HG03095 (cell line): ENCODE results near the gene ATP9A.
"Not testable (repeated sequence)": the region's sequence is repeated elsewhere in the genome, so short reads cannot be mapped to it uniquely, and the experiment has no call there.

ENCODE experiments used
- ATAC-seq: cut with Tn5 transposase; IDR thresholded peaks from one replicate; pipeline ENCODE4 v1.9.1; 2021; ENCODE audit warnings: moderate library complexity; ENCODE audit not compliant: unreplicated experiment

The ATP9A gene

DNA sequence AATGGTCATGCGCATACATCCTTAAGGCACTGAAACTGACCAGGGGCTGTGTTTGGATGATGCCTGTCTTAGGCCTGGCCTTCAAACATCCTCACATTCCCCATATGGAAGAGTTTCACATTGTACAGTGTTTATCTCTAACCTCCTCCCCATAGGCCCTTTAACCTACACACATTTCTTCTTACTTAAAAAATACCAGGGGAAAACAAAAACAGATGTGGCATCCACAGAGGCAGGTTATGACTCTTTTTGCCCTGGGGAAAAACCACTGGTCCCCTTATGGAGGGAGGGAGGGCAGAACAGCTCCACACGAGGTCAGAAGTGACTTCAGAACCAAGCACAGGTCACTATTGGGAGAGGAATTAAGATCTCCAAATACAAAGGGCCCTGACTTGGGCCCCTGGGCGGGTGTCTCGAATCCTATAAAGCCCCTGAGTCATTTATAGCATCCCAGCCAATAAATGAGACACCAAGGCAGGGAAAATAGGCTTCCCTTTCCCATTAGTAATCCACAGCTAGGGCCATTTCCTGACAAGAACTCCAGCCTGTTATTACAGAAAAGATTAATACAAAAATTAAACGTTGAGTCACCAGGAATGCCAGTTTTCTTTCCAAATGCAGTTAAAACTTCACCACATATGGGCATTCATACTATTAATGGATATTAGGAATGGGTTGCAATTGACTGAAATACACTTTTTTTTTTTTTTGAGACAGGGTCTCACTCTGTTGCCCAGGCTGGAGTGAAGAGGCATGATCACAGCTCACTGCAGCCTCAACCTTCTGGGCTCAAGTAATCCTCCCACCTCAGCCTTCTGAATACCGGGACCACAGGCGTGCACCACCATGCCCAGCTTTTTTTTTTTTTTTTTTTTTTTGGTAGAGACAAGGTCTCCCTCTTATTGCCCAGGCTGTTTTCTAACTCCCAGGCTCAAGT is 107.2 kb downstream of the ATP9A start:
- ATAC-seq: no peak

DNA sequence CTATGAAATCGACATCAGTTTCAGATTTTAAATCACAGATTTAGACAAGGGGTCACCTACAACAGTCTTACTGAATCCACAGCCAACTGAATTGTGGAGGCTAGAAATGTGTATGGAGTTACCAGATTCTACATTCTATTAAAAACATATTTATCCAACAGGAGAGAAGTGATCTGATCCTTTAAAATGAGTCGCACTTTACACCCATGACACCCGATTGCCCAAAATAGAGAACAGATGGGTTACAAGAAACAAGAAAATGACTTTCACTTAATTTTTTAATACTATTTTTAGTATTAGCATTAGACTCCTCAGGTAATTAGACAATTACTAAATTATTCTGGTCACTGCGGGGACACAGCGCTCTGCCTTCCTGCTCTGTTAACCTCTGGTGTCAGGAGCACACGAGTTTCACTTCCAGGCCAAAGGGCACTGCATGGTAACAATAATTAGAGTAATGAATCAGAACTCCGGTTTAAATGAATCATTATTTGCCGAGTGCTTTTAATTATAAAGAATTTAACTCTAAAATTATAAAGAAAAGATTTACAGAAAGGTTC is 108.6 kb downstream of the ATP9A start:
- no peak for ATAC-seq

DNA sequence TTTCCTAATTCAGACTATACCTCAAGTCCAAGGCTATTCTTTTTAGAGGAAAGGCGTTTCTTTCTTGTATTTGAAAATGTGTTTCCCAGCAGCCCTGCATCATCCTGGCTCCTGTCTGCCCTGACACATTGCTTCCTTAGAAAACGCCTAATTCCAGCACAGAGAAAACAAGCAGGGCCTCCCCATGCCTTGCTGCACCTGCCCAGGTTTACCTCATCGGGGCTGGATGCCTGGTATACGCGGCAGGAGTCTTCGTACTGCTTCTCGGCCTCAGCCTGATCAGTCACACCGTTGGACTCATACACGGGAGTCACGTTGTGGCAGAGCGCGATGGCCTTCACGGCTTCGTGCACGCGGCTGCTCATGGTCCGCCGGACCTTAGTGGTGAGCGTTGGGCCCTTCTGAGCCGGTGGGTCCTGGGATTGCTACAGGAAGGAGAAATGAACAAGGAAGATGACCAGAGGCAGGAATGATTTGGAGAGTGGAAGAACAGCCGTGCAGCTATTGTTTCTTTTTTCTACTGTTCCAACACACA is 111.4 kb downstream of the ATP9A start:
- no peak for ATAC-seq

DNA sequence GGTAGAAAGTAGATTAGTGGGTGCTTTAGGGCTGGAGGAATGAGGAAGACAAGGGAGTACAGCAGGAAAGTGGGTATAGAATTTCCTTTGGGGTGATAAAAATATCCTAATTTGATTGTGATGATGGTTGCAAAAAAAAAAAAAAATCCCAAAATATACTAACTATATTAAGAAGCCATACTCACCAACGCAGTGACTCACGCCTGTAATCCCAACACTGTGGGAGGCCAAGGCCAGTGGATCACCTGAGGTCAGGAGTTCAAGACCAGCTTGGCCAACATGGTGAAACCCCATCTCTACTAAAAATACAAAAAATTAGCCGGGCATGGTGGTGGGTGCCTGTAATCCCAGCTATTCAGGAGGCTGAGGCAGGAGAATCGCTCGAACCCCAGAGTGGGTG is 112.1 kb downstream of the ATP9A start:
- ATAC-seq: not testable (repeated sequence)

DNA sequence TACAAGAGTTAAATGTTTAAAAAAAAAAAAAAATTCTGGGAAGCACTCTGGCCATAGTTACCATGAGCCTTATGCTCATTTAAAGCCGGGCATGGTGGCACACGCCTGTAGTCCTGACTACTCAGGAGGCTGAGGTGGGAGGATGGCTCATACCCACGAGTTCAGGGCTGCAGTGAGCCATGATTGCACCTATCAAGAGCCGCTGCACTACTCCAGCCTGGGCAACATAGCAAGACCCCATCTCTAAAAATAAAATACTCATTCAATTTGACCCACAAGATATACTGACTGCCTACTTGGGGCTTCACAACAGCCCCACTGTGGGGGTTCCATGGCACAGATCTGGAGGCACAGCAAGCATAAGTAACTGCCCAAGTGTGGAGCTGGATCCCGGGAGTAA is 113.7 kb downstream of the ATP9A start:
- ATAC-seq: no peak

DNA sequence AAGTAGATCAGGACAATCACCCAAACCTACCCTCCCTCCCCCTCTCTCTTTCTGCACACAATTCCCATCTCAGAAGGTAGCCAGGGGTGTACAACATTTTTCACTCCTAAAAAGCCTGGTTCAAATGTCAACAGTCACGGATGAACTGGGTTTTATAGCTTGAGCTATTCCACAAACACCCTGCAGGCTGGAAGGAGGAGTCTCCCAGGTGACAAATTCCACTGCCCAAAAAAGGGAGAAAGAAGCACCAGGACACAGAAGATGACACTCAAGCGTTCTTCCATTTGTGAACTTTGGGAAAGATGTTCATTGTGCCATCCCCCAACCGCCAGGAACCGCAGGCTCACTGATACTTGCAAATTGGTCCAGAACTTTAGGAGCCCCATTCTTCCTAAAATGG is 114.1 kb downstream of the ATP9A start:
- no peak for ATAC-seq

DNA sequence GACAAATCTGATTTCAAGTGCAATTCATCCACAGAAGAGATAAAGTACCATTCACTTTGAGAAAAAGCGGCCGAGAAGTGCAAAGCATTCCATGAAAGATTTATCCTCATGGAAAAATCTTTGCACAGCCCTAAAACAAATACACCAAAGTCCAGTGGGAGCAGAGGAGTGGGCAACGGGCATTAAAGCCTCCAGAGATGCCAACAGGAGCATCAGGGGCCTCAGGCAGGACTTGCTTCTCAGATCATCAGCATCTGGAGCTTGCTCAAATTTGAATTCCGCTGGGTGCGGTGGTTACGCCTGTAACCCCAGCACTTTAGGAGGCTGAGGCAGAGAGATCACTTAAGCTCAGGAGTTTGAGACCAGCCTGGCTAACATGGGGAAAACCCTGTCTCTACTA is 115.0 kb downstream of the ATP9A start:
- no peak for ATAC-seq

DNA sequence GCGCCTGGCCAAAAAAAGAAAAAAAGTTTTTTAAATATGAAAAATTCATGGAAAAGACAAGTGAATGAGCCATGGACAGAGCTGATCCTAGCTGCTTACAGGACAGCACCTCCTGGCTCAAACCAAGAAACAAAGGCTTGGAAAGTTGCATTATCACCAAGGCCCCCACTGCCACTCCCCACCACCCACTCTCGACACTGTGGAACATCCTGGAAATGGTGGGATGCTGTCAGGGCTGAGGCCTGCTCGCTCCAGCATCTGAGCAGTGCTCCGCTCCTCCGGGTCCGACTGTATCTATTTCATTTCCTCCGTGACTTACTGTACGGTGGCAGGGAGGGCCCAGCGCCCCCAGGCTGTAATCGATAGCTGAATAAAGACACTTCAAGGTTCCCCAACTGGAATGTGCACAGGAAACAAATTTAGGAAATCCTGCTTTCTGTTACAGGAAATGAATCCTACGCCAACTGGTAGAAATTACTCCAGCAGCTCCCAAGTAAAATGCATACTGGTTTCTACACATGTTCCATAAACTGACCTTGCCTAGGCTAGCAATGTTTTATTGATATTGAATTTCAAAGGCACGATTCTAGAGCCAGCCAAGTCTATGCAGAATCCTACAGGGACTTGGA is 116.2 kb downstream of the ATP9A start:
- no peak for ATAC-seq

DNA sequence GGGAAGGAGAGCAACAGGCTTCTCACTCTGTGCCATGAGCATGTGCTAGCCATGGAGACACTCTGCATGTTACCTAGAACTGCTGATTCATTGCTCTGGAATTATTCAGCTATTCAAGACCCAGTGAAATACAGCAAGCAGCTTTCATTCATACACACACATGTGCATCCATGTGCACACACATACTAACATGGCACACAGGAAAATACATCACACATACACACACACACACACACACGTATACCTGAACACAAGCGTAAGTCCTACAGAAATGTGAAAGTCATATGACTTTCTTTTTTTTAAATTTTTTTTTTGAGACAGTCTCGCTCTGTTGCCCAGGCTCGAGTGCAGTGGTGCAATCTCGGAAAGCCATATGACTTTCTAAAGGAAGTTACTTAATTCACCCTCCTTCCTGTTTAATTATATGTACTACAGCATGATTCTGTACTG is 117.5 kb downstream of the ATP9A start:
- ATAC-seq: no peak

DNA sequence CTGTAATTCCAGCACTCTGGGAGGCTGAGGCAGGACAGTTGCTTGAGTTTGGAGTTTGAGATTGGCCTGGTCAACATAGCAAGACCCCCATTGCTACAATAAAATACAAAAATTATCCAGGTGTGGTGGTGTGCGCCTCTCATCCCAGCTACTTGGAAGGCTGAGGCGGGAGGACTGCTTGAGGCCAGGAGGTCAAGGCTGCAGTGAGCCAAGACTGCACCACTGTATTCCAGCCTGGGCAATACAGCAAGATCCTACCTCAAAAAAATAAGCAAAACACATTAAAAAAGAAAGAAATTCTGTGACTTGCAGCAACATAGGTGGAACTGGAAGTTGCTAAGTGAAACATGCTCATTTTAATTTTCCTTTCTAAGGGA is 119.6 kb downstream of the ATP9A start:
- no peak for ATAC-seq

DNA sequence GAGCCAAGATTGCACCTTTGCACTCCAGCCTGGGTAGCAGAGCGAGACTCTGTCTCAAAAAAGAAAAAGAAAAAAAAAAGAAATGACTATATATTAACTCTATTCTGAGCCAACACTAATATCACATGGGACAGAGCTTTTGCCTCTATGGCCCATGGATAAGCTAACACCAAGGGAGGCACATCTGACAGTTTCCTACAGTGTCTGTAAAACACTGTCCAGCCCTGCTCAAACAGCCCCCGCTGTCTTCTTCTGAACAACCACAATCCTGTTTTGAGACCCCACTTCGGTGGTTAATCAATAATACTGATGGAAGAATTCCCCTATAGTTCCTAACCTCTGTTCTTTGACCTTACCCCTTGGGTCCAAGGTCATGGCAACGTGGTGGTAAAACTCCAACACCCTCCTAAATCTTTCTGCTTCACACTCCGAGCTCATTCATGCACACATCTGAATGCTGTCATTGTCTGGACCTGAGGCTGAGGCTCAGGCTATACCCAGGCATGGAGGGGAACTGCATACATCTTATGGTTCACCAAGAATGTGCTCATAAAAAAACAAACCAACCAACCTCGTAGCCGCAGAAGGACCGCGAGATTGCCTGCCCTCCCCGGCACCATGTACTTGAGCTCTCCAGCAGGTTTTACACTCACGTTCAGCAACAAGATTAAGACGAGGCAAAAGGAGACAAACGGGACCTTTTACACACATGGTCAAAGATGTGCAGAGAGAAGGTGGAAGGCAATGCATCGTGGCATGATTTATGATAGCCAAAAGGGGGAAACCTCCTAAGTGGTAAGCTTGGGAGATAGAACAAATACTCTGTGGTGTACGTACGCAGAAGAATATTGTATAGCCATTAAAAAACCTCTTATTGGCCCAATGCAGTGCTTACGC is 120.3 kb downstream of the ATP9A start:
- no peak for ATAC-seq

DNA sequence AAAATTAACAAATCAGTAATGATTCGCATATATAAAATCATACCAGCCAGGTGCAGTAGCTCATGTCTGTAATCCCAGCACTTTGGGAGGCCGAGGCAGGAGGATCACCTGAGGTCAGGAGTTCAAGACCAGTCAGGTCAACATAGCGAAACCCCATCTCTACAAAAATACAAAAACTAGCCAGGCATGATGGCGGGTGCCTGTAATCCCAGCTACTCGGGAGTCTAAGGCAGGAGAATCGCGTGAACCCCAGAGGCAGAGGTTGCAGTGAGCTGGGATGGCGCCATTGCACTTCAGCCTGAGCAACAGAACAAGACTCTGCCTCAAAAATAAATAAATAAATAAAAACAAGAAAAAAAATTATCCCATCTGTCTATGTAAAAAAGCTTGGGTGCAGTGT is 124.4 kb downstream of the ATP9A start:
- not testable (repeated sequence) for ATAC-seq

DNA sequence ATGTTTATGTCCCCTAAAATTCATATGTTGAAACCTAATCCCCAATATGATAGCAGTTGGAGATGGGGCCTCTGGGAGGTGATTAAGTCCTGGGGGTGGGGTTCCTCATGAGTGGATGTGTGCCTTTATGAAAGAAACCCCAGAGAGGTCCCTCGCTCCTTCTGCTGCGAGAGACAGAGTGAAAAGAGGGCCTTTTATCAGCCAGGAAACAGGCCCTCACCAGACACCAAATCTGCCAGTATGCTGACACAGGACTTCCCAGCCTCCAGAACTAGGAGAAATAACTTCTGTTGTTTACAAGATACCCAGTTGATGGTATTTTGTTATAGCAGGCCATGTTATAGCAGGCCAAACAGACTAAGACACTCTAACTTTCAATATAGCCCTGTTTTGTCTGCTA is 124.8 kb downstream of the ATP9A start:
- ATAC-seq: no peak

DNA sequence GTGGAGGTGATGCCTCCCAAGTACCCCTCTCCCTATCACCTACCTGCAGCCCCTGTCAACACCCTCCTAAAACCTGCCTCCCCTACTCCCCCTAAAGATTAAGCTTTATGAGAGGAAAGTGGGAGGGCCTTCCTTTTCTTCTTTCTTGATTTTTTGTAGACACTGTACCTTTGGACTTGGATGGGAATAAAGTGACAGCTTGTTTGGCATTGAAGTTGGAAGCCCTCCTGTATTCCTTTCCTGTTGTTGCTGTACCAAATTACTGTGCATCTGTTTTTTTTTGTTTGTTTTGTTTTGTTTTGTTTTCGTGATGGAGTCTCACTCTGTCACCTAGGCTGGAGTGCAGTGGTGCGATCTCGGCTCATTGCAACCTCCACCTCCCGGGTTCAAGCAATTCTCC is 126.3 kb downstream of the ATP9A start:
- ATAC-seq: no peak

DNA sequence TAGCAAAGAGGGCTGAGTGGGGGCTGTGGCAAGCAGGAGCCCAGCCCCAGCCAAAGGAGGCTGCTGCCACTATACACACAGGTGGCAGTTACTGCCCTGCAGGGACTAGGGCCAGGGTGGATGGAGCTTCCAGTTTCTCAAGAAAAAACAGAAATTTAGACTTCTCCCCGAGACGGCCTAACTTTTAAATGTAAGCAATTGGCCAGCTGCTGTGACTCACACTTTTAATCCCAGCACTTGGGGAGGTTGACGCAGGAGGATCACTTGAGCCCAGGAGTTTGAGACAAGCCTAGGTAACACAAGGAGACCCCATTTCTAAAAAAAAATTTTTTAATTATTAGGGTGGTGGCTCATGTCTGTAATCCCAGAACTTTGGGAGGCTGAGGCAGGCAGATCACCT is 127.4 kb downstream of the ATP9A start:
- ATAC-seq: no peak

DNA sequence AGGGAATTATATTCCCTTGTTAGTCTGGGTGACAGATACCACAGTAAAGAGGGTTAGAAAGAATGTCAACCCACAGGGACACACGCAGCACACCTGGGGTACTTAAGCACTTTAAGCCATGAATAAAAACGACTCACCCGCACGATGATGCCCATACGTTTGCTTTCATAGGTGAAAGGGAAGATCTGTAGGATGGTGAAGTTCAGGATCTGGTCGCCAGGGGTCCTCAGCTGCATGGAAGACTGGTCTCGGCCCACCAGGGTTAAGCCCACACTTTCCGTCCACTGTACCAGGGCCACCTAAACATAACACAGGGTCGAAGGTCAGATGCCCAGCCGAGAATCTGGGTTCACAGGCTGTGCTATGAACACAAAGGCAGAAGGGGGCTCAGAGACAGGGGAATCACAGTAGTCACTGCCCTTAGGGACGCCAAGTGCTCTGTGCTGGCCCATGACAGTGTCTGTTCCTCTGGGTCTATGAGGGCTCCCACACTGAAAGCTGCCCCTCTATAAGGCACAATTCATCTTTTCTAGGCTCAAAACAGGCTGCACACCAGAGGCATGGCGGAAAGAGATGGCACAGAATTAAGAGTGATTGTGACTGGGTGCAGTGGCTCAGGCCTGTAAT is 128.9 kb downstream of the ATP9A start:
- no peak for ATAC-seq

DNA sequence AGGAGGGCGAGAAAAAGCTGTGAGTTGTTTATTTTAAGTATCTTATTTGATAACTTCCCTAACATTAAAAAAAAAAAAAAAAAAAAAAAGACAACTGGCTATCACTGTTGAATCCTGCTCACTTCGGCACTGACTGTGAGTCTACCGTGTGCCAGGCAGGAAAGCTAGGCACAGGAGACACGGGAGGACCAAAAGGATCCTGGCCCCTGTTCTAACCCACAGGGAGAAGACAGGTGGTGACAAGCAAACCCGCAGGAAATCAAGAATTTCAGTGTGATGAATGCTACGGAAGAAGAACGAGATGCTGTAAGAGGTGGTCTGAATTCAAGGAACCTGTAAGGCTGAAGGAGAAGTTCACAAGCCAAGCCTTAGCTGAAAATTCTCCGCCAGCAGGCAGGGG is 130.9 kb downstream of the ATP9A start:
- no peak for ATAC-seq

DNA sequence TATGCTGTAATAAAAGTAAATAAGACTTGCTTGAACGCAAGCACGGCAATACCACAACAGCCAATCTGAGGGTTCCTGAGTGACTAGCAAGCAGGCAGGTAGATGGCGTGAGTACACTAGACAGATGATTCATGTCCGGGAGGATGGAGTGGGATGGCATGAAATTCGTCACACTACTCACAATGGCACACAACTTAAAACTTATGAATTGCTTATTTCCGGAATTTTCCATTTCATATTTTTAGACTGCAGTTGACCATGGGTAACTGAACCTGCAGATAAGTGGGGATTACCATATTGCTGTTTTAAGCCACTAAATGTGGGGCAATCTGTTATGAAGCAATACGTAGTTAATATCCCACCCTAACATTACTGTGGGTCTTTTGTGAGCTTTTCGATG is 132.1 kb downstream of the ATP9A start:
- ATAC-seq: no peak

DNA sequence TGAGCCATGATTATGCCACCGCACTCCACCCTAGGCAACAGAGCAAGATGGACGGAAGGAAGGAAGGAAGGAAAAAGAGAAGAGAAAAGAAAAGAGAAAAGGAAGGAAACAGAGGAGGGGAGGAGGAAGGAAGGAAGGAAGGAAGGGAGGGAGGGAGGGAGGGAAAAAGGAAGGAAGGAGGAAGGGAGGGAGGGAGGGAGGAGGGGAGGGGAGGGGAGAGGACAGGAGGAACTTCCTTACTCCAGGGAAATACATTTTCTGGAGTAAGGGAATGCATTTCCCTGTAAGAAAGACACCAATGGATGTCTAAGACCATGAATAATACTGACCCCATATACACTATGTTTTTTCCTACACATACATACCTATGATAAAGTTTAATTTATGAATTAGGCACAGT is 132.5 kb downstream of the ATP9A start:
- no peak for ATAC-seq

DNA sequence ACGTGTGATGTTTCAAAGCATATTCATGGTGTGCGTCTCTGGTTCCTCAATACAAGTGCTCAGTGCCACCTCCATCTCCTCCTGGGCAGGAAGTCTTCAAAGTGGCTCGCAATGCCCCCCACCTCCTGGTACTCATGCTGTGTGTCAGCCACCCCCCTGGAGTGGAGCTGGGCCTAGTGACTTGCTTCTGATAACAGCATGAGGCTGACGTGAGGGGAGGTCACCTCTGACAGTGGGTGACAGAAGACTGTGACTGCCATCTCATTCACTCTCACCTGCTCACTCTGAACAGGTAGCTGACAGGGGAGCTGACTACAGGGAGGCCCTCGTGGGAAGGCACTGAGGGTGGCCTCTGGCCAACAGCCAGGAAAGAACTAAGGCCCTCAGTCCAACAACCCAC is 133.3 kb downstream of the ATP9A start:
- ATAC-seq: no peak
